CD4-positive, CD25-positive, alpha-beta regulatory T cell (primary cell): ENCODE results near the gene CD99L2. TPM values are rescaled to one million over a fixed set of nuclear protein-coding genes. Genes with fewer than 3 reads are reported as not detected.

Experiments used
- ATAC-seq, 2 donors: fragments of 150-1000 bp; cut with Tn5 transposase; one replicate each; pipeline ENCODE4 v1.10.0; 2021; ENCODE audit warnings: low read depth in 2 of 2, moderate number of reproducible peaks in 2 of 2, moderate library complexity in 1 of 2
- DNase-seq, 3 donors: peaks; one replicate each; pipeline versions ENCODE4 v3.0.0 to v3.0.0-alpha.2; 2012 to 2022; ENCODE audit warnings: mixed read lengths in 1 of 3
- H3K27ac ChIP-seq: one replicate; pipeline ENCODE4 v1.7.0; 2013; ENCODE audit warnings: mild to moderate bottlenecking, low read length; ENCODE audit not compliant: insufficient read depth, poor library complexity, severe bottlenecking
- H3K27me3 ChIP-seq: one replicate; pipeline ENCODE4 v1.7.0; 2013; ENCODE audit warnings: low read length; ENCODE audit not compliant: control insufficient read depth, insufficient read depth
- H3K36me3 ChIP-seq: one replicate; pipeline ENCODE4 v1.7.0; 2013; ENCODE audit warnings: mild to moderate bottlenecking, low read length, moderate library complexity; ENCODE audit not compliant: control insufficient read depth, insufficient read depth
- H3K4me1 ChIP-seq: 2 replicates; pipeline ENCODE4 v1.7.0; 2013; ENCODE audit warnings: mild to moderate bottlenecking, low read length; ENCODE audit not compliant: insufficient read depth, control insufficient read depth, poor library complexity, severe bottlenecking
- H3K4me3 ChIP-seq: one replicate; pipeline ENCODE4 v1.7.0; 2013; ENCODE audit warnings: low read depth, mild to moderate bottlenecking, low read length, moderate library complexity
- H3K9me3 ChIP-seq, 2 experiments: 1 replicate in 1 of 2; 2 replicates in 1 of 2; pipeline ENCODE4 v1.7.0; 2013; ENCODE audit warnings: low read length in 2 of 2, mild to moderate bottlenecking in 1 of 2, moderate library complexity in 1 of 2; ENCODE audit not compliant: control insufficient read depth in 2 of 2
- H3K27ac Mint-ChIP-seq, 3 donors: one replicate each; pipeline ENCODE4 v1.8.0; 2020 to 2022; ENCODE audit warnings: mild to moderate bottlenecking in 3 of 3, mixed read lengths in 3 of 3, moderate library complexity in 2 of 3
- H3K27me3 Mint-ChIP-seq: one replicate; pipeline ENCODE4 v1.8.0; 2022; ENCODE audit warnings: mild to moderate bottlenecking, mixed read lengths
- H3K36me3 Mint-ChIP-seq: one replicate; pipeline ENCODE4 v1.8.0; 2020; ENCODE audit warnings: mixed read lengths
- H3K4me1 Mint-ChIP-seq, 4 donors: one replicate each; pipeline ENCODE4 v1.8.0; 2020 to 2022; ENCODE audit warnings: mixed read lengths in 4 of 4, mild to moderate bottlenecking in 1 of 4
- H3K4me3 Mint-ChIP-seq, 4 donors: one replicate each; pipeline ENCODE4 v1.8.0; 2020 to 2022; ENCODE audit warnings: mild to moderate bottlenecking in 4 of 4, mixed read lengths in 4 of 4, moderate library complexity in 3 of 4
- H3K9me3 Mint-ChIP-seq, 7 donors: one replicate each; pipeline ENCODE4 v1.8.0; 2020 to 2022; ENCODE audit warnings: mixed read lengths in 7 of 7, mild to moderate bottlenecking in 3 of 7, moderate library complexity in 2 of 7
- polyA plus RNA-seq, 4 donors: library from polyadenylated mRNA; unstranded; fragments of 300-500 nt; fragmentation: Illumina TruSeq; gene quantifications; one replicate each; pipeline ENCODE4 v1.2.3, GENCODE V29; 2021
- total RNA-seq: library from RNA; stranded (reverse); gene quantifications from one replicate; pipeline ENCODE4 v1.2.3, GENCODE V29; 2022

CD99L2 gene
- total and polyA plus RNA-seq, 5 donors from 2014 or later: 14.3 to 18.6 (median 14.7) TPM

DNA sequence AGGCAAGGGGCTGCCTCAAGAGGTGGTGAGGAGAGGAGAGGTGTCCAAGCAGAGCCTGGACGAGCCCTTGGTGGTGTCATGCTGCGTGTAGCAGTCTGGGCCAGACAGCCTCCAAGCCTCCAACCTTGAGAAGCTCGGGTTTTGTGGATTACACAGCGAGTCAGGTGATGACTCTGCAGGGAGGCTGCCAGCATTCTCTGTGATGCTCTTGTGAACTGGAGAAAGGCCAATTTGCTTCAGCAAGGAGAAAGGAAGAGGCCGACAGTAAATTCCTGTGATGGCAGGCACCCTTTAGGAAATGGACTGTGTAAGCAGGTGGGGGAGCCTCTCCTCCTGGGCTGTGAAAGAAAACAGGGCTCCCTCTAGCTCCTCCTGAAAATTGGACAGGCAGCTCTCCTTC is 36.0 kb upstream of the CD99L2 start:
- Mint-ChIP-seq H3K27ac (no peak overlapping the region), H3K4me3 (no peak overlapping the region), H3K9me3 (peaks cover 0 to 2% (median 0%) of the 10 kb centered on the region in 7 donors), H3K36me3 (no peaks in the 10 kb centered on the region), H3K4me1 (no peaks in the 10 kb centered on the region), H3K27me3 (peaks cover 5% of the 10 kb centered on the region)
- H3K36me3 ChIP-seq: no peaks in the 10 kb centered on the region
- H3K27me3 ChIP-seq: no peaks in the 10 kb centered on the region
- no peak for DNase-seq
- H3K9me3 ChIP-seq: no peaks in the 10 kb centered on the region
- no peak overlapping the region for H3K27ac ChIP-seq
- no peaks in the 10 kb centered on the region for H3K4me1 ChIP-seq
- no peak for ATAC-seq
- H3K4me3 ChIP-seq: no peak overlapping the region

- Mint-ChIP-seq H3K27me3 (peaks cover 4% of the 10 kb centered on the region), H3K9me3 (peaks cover 0 to 2% (median 0%) of the 10 kb centered on the region in 7 donors), H3K4me3 (no peak overlapping the region), H3K36me3 (no peaks in the 10 kb centered on the region), H3K4me1 (no peaks in the 10 kb centered on the region), H3K27ac (no peak overlapping the region)
- Histone ChIP-seq H3K27ac (no peak overlapping the region), H3K9me3 (no peaks in the 10 kb centered on the region), H3K36me3 (no peaks in the 10 kb centered on the region), H3K4me3 (no peak overlapping the region), H3K27me3 (no peaks in the 10 kb centered on the region), H3K4me1 (no peaks in the 10 kb centered on the region)
- ATAC-seq (no peak), DNase-seq (no peak)
These were observed 35.5 kb upstream of the CD99L2 start for GRCh38 chrX:150933945-150934350.

GRCh38 chrX:150929058-150929457 is 30.6 kb upstream of the CD99L2 start:
- no peaks in the 10 kb centered on the region for H3K4me1 ChIP-seq
- DNase-seq (no peak), ATAC-seq (no peak)
- Mint-ChIP-seq H3K27me3 (peaks cover 4% of the 10 kb centered on the region), H3K9me3 (no peaks in the 10 kb centered on the region), H3K27ac (no peak overlapping the region), H3K4me3 (no peak overlapping the region), H3K36me3 (no peaks in the 10 kb centered on the region), H3K4me1 (no peaks in the 10 kb centered on the region)
- H3K27ac ChIP-seq: no peak overlapping the region
- H3K9me3 ChIP-seq: no peaks in the 10 kb centered on the region
- no peak overlapping the region for H3K4me3 ChIP-seq
- no peaks in the 10 kb centered on the region for H3K36me3 ChIP-seq
- no peaks in the 10 kb centered on the region for H3K27me3 ChIP-seq

DNA sequence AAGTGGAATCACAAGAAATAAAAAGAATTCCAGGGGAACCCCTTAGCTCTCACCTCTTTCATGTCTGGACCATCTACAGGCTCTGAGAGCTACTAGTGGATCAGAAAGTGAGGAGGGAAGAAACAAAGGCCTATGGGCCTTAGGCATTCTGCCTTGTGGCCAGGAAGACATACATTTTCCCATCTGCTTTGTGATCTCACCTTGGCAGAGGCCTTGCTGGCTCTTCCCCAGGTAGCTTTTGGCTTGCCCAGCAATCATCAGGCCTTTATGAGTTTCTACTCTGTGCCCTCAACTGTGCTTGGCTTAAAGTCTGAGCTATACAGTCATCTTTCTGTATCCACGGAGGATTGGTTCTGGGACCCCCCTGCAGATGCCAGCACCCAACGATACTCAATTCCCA is 28.3 kb upstream of the CD99L2 start:
- Histone ChIP-seq H3K4me1 (no peaks in the 10 kb centered on the region), H3K27me3 (no peaks in the 10 kb centered on the region), H3K9me3 (no peaks in the 10 kb centered on the region), H3K36me3 (no peaks in the 10 kb centered on the region), H3K4me3 (no peak overlapping the region), H3K27ac (no peak overlapping the region)
- no peak for ATAC-seq
- Mint-ChIP-seq H3K9me3 (no peaks in the 10 kb centered on the region), H3K4me1 (no peaks in the 10 kb centered on the region), H3K36me3 (no peaks in the 10 kb centered on the region), H3K27ac (no peak overlapping the region), H3K27me3 (peaks cover 8% of the 10 kb centered on the region), H3K4me3 (no peak overlapping the region)
- no peak for DNase-seq

DNA sequence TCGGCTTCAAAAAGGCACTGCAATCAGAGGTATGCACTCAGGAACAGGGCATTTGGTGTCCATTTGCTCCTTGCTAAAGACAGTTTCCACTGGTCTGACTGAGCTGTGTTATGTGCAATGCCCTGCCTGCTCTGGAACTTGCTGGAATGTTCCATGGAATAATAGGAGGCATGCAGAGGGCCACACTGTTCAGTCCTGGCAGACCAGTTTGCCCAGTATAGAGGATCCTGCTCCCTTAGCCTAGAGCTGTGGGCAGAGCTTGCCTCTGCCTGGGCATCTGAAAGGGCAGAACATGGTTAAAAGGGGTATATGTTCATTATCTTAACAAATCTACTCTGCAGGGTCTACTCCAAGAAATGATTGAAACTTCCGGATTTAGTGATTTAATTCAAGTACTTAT is 27.8 kb upstream of the CD99L2 start:
- Mint-ChIP-seq H3K27ac (no peak overlapping the region), H3K36me3 (no peaks in the 10 kb centered on the region), H3K4me1 (no peaks in the 10 kb centered on the region), H3K27me3 (peaks cover 8% of the 10 kb centered on the region), H3K9me3 (no peaks in the 10 kb centered on the region), H3K4me3 (no peak overlapping the region)
- no peaks in the 10 kb centered on the region for H3K9me3 ChIP-seq
- H3K36me3 ChIP-seq: no peaks in the 10 kb centered on the region
- no peaks in the 10 kb centered on the region for H3K4me1 ChIP-seq
- no peak overlapping the region for H3K4me3 ChIP-seq
- H3K27ac ChIP-seq: no peak overlapping the region
- no peak for ATAC-seq
- no peaks in the 10 kb centered on the region for H3K27me3 ChIP-seq
- DNase-seq: no peak

DNA sequence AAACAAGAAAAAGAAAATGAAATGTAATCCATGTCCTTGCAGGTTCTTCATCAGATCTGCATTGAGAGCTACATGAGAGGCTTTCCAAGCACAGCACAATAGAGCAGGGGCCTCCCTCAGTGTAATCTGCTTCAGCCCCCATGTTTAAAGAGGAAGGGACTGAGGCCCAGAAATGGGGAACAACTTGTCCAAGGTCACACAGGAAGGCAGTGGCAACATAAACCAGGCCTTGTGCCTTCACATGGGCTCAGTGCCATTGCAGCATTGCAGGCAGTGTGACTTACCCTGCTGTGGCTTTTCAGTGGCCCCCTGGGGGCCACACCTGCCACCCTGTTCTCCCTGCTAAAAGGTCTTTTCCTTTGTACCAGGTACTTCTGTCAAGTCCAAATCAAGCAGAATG is 20.9 kb upstream of the CD99L2 start:
- H3K4me3 Mint-ChIP-seq: no peak overlapping the region
- Histone ChIP-seq H3K9me3 (no peaks in the 10 kb centered on the region), H3K4me1 (no peaks in the 10 kb centered on the region), H3K4me3 (no peak overlapping the region), H3K27me3 (no peaks in the 10 kb centered on the region), H3K27ac (no peak overlapping the region), H3K36me3 (no peaks in the 10 kb centered on the region)
- no peak for ATAC-seq
- no peaks in the 10 kb centered on the region for H3K4me1 Mint-ChIP-seq
- H3K36me3 Mint-ChIP-seq: no peaks in the 10 kb centered on the region
- H3K27ac Mint-ChIP-seq: no peak overlapping the region
- no peak for DNase-seq
- peaks cover 9% of the 10 kb centered on the region for H3K27me3 Mint-ChIP-seq
- no peaks in the 10 kb centered on the region for H3K9me3 Mint-ChIP-seq

GRCh38 chrX:150913511-150913910 is 15.0 kb upstream of the CD99L2 start:
- H3K9me3 Mint-ChIP-seq: no peaks in the 10 kb centered on the region
- H3K27ac ChIP-seq: no peak overlapping the region
- no peak for DNase-seq
- no peaks in the 10 kb centered on the region for H3K36me3 ChIP-seq
- no peaks in the 10 kb centered on the region for H3K4me1 ChIP-seq
- no peaks in the 10 kb centered on the region for H3K27me3 ChIP-seq
- no peak for ATAC-seq
- H3K36me3 Mint-ChIP-seq: no peaks in the 10 kb centered on the region
- H3K4me3 Mint-ChIP-seq: no peak overlapping the region
- no peak overlapping the region for H3K4me3 ChIP-seq
- H3K27me3 Mint-ChIP-seq: peaks cover 5% of the 10 kb centered on the region
- no peaks in the 10 kb centered on the region for H3K9me3 ChIP-seq
- H3K4me1 Mint-ChIP-seq: no peaks in the 10 kb centered on the region
- H3K27ac Mint-ChIP-seq: no peak overlapping the region

DNA sequence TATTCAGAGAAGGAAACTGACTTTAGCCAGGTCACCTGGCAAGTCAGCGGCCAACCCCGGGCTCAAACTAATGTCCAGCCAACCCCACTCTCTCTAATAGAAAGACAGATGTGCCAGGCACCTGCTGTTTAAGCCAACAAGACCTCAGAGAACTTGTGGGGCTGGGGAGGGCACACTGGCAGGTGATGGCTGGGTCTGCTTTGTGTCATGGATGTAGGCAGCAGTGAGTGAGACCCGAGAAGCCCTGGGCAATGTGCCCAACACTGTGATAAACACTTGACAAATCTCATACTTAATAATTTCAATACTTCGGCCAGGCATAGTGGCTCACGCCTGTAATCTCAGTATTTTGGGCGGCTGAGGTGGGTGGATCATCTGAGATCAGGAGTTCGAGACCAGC is 9.0 kb upstream of the CD99L2 start:
- DNase-seq (no peak), ATAC-seq (no peak)
- H3K27me3 ChIP-seq: no peaks in the 10 kb centered on the region
- Mint-ChIP-seq H3K36me3 (no peaks in the 10 kb centered on the region), H3K9me3 (no peaks in the 10 kb centered on the region), H3K4me1 (no peaks in the 10 kb centered on the region), H3K27ac (no peak overlapping the region), H3K4me3 (no peak overlapping the region), H3K27me3 (peaks cover 4% of the 10 kb centered on the region)
- H3K4me1 ChIP-seq: no peaks in the 10 kb centered on the region
- H3K36me3 ChIP-seq: no peaks in the 10 kb centered on the region
- no peak overlapping the region for H3K4me3 ChIP-seq
- H3K27ac ChIP-seq: no peak overlapping the region
- H3K9me3 ChIP-seq: no peaks in the 10 kb centered on the region
